ENCODE results near the gene BCAS3.

BCAS3 gene

GRCh38 chr17:60896996-60897395 lies 219.3 kb downstream of the BCAS3 start:
- Histone ChIP-seq H3K4me1 (ENCODE audit: control insufficient read depth, low read length) (no peaks in the 10 kb centered on the region), H3K4me2 (ENCODE audit: low read length) (no peak overlapping the region), H4K20me1 (ENCODE audit: control insufficient read depth, insufficient read depth, low read depth, low read length) (no peaks in the 10 kb centered on the region), H3F3A (ENCODE audit: control insufficient read depth, insufficient read depth) (no peaks in the 10 kb centered on the region), H3K9me2 (replicated peaks; ENCODE audit: control insufficient read depth, low read length) (no peaks in the 10 kb centered on the region), H3K27ac (ENCODE audit: low read depth, low read length) (no peak overlapping the region), H3K36me3 (ENCODE audit: control insufficient read depth, low read length) (no peaks in the 10 kb centered on the region), H3K4me3 (ENCODE audit: low read length) (no peak overlapping the region), H3K27me3 (ENCODE audit: control insufficient read depth, low read length) (no peaks in the 10 kb centered on the region), H3K9me3 (ENCODE audit: control insufficient read depth, insufficient read depth, low read length) (no peaks in the 10 kb centered on the region), H3K79me2 (ENCODE audit: control insufficient read depth, low read length) (no peaks in the 10 kb centered on the region)
- TF ChIP-seq EZH2phosphoT487 (IDR thresholded peaks at IDR 0.05; ENCODE audit: borderline replicate concordance, low read length) (no peak), CTCF (IDR thresholded peaks at IDR 0.05; ENCODE audit: low read depth, low read length, poor library complexity, severe bottlenecking) (no peak)

- no peak overlapping the region for H3K27ac ChIP-seq (ENCODE audit: low read depth, low read length)
- H3K4me3 ChIP-seq (ENCODE audit: low read length): no peak overlapping the region
- no peaks in the 10 kb centered on the region for H3K4me1 ChIP-seq (ENCODE audit: control insufficient read depth, low read length)
- H4K20me1 ChIP-seq (ENCODE audit: control insufficient read depth, insufficient read depth, low read depth, low read length): no peaks in the 10 kb centered on the region
- no peak for TF ChIP-seq EZH2phosphoT487 (IDR thresholded peaks at IDR 0.05; ENCODE audit: borderline replicate concordance, low read length)
- no peak for TF ChIP-seq CTCF (IDR thresholded peaks at IDR 0.05; ENCODE audit: low read depth, low read length, poor library complexity, severe bottlenecking)
- no peaks in the 10 kb centered on the region for H3F3A ChIP-seq (ENCODE audit: control insufficient read depth, insufficient read depth)
- no peaks in the 10 kb centered on the region for H3K36me3 ChIP-seq (ENCODE audit: control insufficient read depth, low read length)
- H3K9me2 ChIP-seq (replicated peaks; ENCODE audit: control insufficient read depth, low read length): no peaks in the 10 kb centered on the region
- no peaks in the 10 kb centered on the region for H3K79me2 ChIP-seq (ENCODE audit: control insufficient read depth, low read length)
- no peaks in the 10 kb centered on the region for H3K27me3 ChIP-seq (ENCODE audit: control insufficient read depth, low read length)
- no peak overlapping the region for H3K4me2 ChIP-seq (ENCODE audit: low read length)
- no peaks in the 10 kb centered on the region for H3K9me3 ChIP-seq (ENCODE audit: control insufficient read depth, insufficient read depth, low read length)
Observed at GRCh38 chr17:60899115-60899514, 221.5 kb downstream of the BCAS3 start.

- no peaks in the 10 kb centered on the region for H3K9me2 ChIP-seq (replicated peaks; ENCODE audit: control insufficient read depth, low read length)
- no peak overlapping the region for H3K4me2 ChIP-seq (ENCODE audit: low read length)
- no peak overlapping the region for H3K27ac ChIP-seq (ENCODE audit: low read depth, low read length)
- H3K4me3 ChIP-seq (ENCODE audit: low read length): no peak overlapping the region
- no peaks in the 10 kb centered on the region for H3K79me2 ChIP-seq (ENCODE audit: control insufficient read depth, low read length)
- no peaks in the 10 kb centered on the region for H3K27me3 ChIP-seq (ENCODE audit: control insufficient read depth, low read length)
- no peaks in the 10 kb centered on the region for H3F3A ChIP-seq (ENCODE audit: control insufficient read depth, insufficient read depth)
- H4K20me1 ChIP-seq (ENCODE audit: control insufficient read depth, insufficient read depth, low read depth, low read length): no peaks in the 10 kb centered on the region
- no peaks in the 10 kb centered on the region for H3K9me3 ChIP-seq (ENCODE audit: control insufficient read depth, insufficient read depth, low read length)
- H3K4me1 ChIP-seq (ENCODE audit: control insufficient read depth, low read length): no peaks in the 10 kb centered on the region
- H3K36me3 ChIP-seq (ENCODE audit: control insufficient read depth, low read length): no peaks in the 10 kb centered on the region
- TF ChIP-seq CTCF (IDR thresholded peaks at IDR 0.05; ENCODE audit: low read depth, low read length, poor library complexity, severe bottlenecking) (no peak), EZH2phosphoT487 (IDR thresholded peaks at IDR 0.05; ENCODE audit: borderline replicate concordance, low read length) (no peak)
Observed at GRCh38 chr17:60900688-60901087, 223.0 kb downstream of the BCAS3 start.

- no peaks in the 10 kb centered on the region for H3K4me1 ChIP-seq (ENCODE audit: control insufficient read depth, low read length)
Observed at GRCh38 chr17:60901242-60901641, 223.6 kb downstream of the BCAS3 start.

More at GRCh38 chr17:60901242-60901641, 223.6 kb downstream of the BCAS3 start:
- no peak overlapping the region for H3K4me2 ChIP-seq (ENCODE audit: low read length)
- no peaks in the 10 kb centered on the region for H4K20me1 ChIP-seq (ENCODE audit: control insufficient read depth, insufficient read depth, low read depth, low read length)
- H3K79me2 ChIP-seq (ENCODE audit: control insufficient read depth, low read length): no peaks in the 10 kb centered on the region
- no peak overlapping the region for H3K27ac ChIP-seq (ENCODE audit: low read depth, low read length)
- no peaks in the 10 kb centered on the region for H3F3A ChIP-seq (ENCODE audit: control insufficient read depth, insufficient read depth)
- no peaks in the 10 kb centered on the region for H3K27me3 ChIP-seq (ENCODE audit: control insufficient read depth, low read length)
- no peaks in the 10 kb centered on the region for H3K36me3 ChIP-seq (ENCODE audit: control insufficient read depth, low read length)
- H3K9me3 ChIP-seq (ENCODE audit: control insufficient read depth, insufficient read depth, low read length): no peaks in the 10 kb centered on the region
- no peaks in the 10 kb centered on the region for H3K9me2 ChIP-seq (replicated peaks; ENCODE audit: control insufficient read depth, low read length)
- TF ChIP-seq EZH2phosphoT487 (IDR thresholded peaks at IDR 0.05; ENCODE audit: borderline replicate concordance, low read length) (no peak), CTCF (IDR thresholded peaks at IDR 0.05; ENCODE audit: low read depth, low read length, poor library complexity, severe bottlenecking) (no peak)
- no peak overlapping the region for H3K4me3 ChIP-seq (ENCODE audit: low read length)

All from DOHH2 (cell line).